Spleen (tissue), 11 donors: ENCODE results near the gene MELTF. TPM values are rescaled to one million over a fixed set of nuclear protein-coding genes. Genes with fewer than 3 reads are reported as not detected.

Source experiments
- DNase-seq: peaks from one replicate; pipeline ENCODE4 v3.0.0-alpha.2; 2020
- H3K27ac ChIP-seq, 8 donors: fragments of 200-600 bp; sonication (generic) in 7 of 8; 1 replicate in 4 of 8; 2 replicates in 4 of 8; pipeline versions ENCODE4 v1.5.0 to v1.8.0; 2016 to 2021; ENCODE audit warnings: inconsistent platforms in 4 of 8, mild to moderate bottlenecking in 4 of 8, moderate library complexity in 1 of 8
- H3K27me3 ChIP-seq, 7 donors: fragments of 200-600 bp; sonication (generic) in 6 of 7; replicated peaks in 1 of 7; 1 replicate in 4 of 7; 2 replicates in 3 of 7; pipeline versions ENCODE4 v1.5.0 to v1.8.0; 2016 to 2021; ENCODE audit warnings: inconsistent platforms in 3 of 7, mild to moderate bottlenecking in 1 of 7
- H3K36me3 ChIP-seq, 6 donors: fragments of 200-600 bp; sonication (generic) in 5 of 6; 1 replicate in 4 of 6; 2 replicates in 2 of 6; pipeline versions ENCODE4 v1.5.0 to v1.8.0; 2016 to 2021; ENCODE audit warnings: inconsistent platforms in 2 of 6
- H3K4me1 ChIP-seq, 6 donors: fragments of 200-600 bp; sonication (generic) in 5 of 6; 1 replicate in 3 of 6; 2 replicates in 3 of 6; pipeline versions ENCODE4 v1.5.0 to v1.8.0; 2016 to 2021; ENCODE audit warnings: inconsistent platforms in 3 of 6
- H3K4me3 ChIP-seq, 8 donors: fragments of 200-600 bp; sonication (generic) in 7 of 8; 1 replicate in 4 of 8; 2 replicates in 4 of 8; pipeline versions ENCODE4 v1.5.0 to v1.8.0; 2016 to 2021; ENCODE audit warnings: inconsistent platforms in 4 of 8, mild to moderate bottlenecking in 4 of 8, moderate library complexity in 2 of 8
- H3K9me3 ChIP-seq, 8 donors: fragments of 200-600 bp; sonication (generic) in 7 of 8; 1 replicate in 4 of 8; 2 replicates in 4 of 8; pipeline versions ENCODE4 v1.5.0 to v1.8.0; 2016 to 2021; ENCODE audit warnings: inconsistent platforms in 4 of 8
- CTCF ChIP-seq, 11 experiments: fragments of 200-600 bp in 7 of 11; fragments of 450-650 bp in 4 of 11; sonication (generic) in 4 of 11; IDR thresholded peaks in 8 of 11; conservative IDR thresholded peaks in 3 of 11; 1 replicate in 7 of 11; 2 replicates in 4 of 11; pipeline versions ENCODE4 v1.4.0 to v1.8.0; 2016 to 2021; ENCODE audit warnings: antibody characterized with exemption in 11 of 11, inconsistent platforms in 4 of 11, mild to moderate bottlenecking in 1 of 11
- POLR2A ChIP-seq, 3 donors: fragments of 450-650 bp; IDR thresholded peaks; one replicate each; pipeline ENCODE4 v1.5.1; 2017; ENCODE audit warnings: antibody characterized with exemption in 3 of 3, mild to moderate bottlenecking in 1 of 3
- POLR2AphosphoS5 ChIP-seq, 3 donors: sonication (generic); formaldehyde crosslinking; IDR thresholded peaks; one replicate each; pipeline ENCODE4 v1.5.1; 2017; ENCODE audit warnings: antibody characterized with exemption in 3 of 3
- WGBS, 5 donors: extraction: QIAGEN DNeasy Blood & Tissue Kit in 3 of 5; methylation state at CpG; one replicate each; pipeline versions ENCODE4 v1.1.5 to v1.1.7; 2013 to 2018; 5-methylcytosine and 5-hydroxymethylcytosine counted together
- intact Hi-C: fragments of 100-400 bp; cut with DNase I; formaldehyde crosslinking; loops from one replicate; pipeline ENCODE4 v1.15.0; 2023; ENCODE audit warnings: low total_unique reads
- polyA plus RNA-seq, 3 donors: library from polyadenylated mRNA; stranded (reverse); fragments of 200-250 nt; gene quantifications; one replicate each; pipeline ENCODE4 v1.2.1, GENCODE V29; 2013
- total RNA-seq, 7 donors: library from RNA; depleted of rRNA in 3 of 7; stranded (reverse); fragments of >200 nt in 3 of 7; fragmentation: NEBNext Ultra II Directional in 4 of 7; extraction: Animal tissue kit (Norgen Biotek cat#: 25700) in 4 of 7; gene quantifications; one replicate each; pipeline versions ENCODE4 v1.1.0 to v1.2.1, GENCODE V29; 2016 to 2021
- donor health status: healthy with polysubstance abuse.
- donor health status: DM: no; HTN: no; CAD: no; lungs with moderate emphysema.
- donor health status: DM: no; HTN: no; CAD: no.
- donor health status: Bipolar disorder and iron deficiency.
- donor health status: healthy.
- donor health status: DM: no; HTN: no; CAD: no.
- donor health status: DM: yes; HTN: yes; CAD: no.

MELTF gene
- total and polyA plus RNA-seq, 10 donors, result 0.41 to 3.9 (median 1.4) TPM

- TF ChIP-seq POLR2AphosphoS5 (IDR thresholded peaks at IDR 0.05) (no peak), POLR2A (IDR thresholded peaks at IDR 0.05) (no peak), CTCF (IDR thresholded peaks at IDR 0.05 in 8 of 11, conservative IDR thresholded peaks at IDR 0.05 in 3 of 11) (no peak)
- no peak for DNase-seq
- Histone ChIP-seq H3K4me3 (no peak overlapping the region), H3K36me3 (no peaks in the 10 kb centered on the region), H3K27ac (no peak overlapping the region), H3K4me1 (no peaks in the 10 kb centered on the region), H3K27me3 (peaks cover 0 to 21% (median 0%) of the 10 kb centered on the region in 7 donors), H3K9me3 (no peaks in the 10 kb centered on the region)
- intact Hi-C loops, result no loop called here
- 86 to 92% (median 90%) methylated on average over 18 to 20 of the region's 20 CpGs for WGBS, 5 donors
Observed at GRCh38 chr3:197009532-197010019, 20.0 kb downstream of the MELTF start.

GRCh38 chr3:197008436-197009209, 21.0 kb downstream of the MELTF start:
- Histone ChIP-seq H3K27ac (no peak overlapping the region), H3K9me3 (no peaks in the 10 kb centered on the region), H3K4me3 (no peak overlapping the region), H3K4me1 (peaks cover 0 to 8% (median 5%) of the 10 kb centered on the region in 6 donors), H3K27me3 (peaks cover 0 to 31% (median 0%) of the 10 kb centered on the region in 7 donors), H3K36me3 (no peaks in the 10 kb centered on the region)
- DNase-seq, result peak; percentile 53
- TF ChIP-seq POLR2AphosphoS5 (IDR thresholded peaks at IDR 0.05) (no peak), POLR2A (IDR thresholded peaks at IDR 0.05) (no peak), CTCF (IDR thresholded peaks at IDR 0.05 in 8 of 11, conservative IDR thresholded peaks at IDR 0.05 in 3 of 11) (no peak)
- intact Hi-C loops, result no loop called here
- WGBS, 5 donors, result 92 to 95% (median 92%) methylated on average over 23 to 27 of the region's 27 CpGs

- Histone ChIP-seq H3K36me3 (no peaks in the 10 kb centered on the region), H3K9me3 (no peaks in the 10 kb centered on the region), H3K4me3 (no peak overlapping the region), H3K4me1 (peaks cover 0 to 11% (median 9%) of the 10 kb centered on the region in 6 donors), H3K27ac (no peak overlapping the region), H3K27me3 (peaks cover 0 to 34% (median 0%) of the 10 kb centered on the region in 7 donors)
- intact Hi-C loops, result no loop called here
- TF ChIP-seq POLR2A (IDR thresholded peaks at IDR 0.05) (no peak), CTCF (IDR thresholded peaks at IDR 0.05 in 8 of 11, conservative IDR thresholded peaks at IDR 0.05 in 3 of 11) (no peak), POLR2AphosphoS5 (IDR thresholded peaks at IDR 0.05) (no peak)
- WGBS, 5 donors, result 80 to 87% (median 85%) methylated on average over 8 of the region's 8 CpGs
- peak; percentile 51 for DNase-seq
Observed at GRCh38 chr3:197007953-197008352, 21.7 kb downstream of the MELTF start.

GRCh38 chr3:197007296-197007940, 22.2 kb downstream of the MELTF start:
- peak; percentile 41 for DNase-seq
- Histone ChIP-seq H3K9me3 (no peaks in the 10 kb centered on the region), H3K36me3 (no peaks in the 10 kb centered on the region), H3K4me1 (peaks cover 0 to 14% (median 11%) of the 10 kb centered on the region in 6 donors), H3K4me3 (no peak overlapping the region), H3K27me3 (peaks cover 0 to 34% (median 0%) of the 10 kb centered on the region in 7 donors), H3K27ac (no peak overlapping the region)
- WGBS, 5 donors, result 75 to 86% (median 84%) methylated on average over 12 of the region's 12 CpGs
- no peak for TF ChIP-seq CTCF (IDR thresholded peaks at IDR 0.05 in 8 of 11, conservative IDR thresholded peaks at IDR 0.05 in 3 of 11)
- no peak for TF ChIP-seq POLR2A (IDR thresholded peaks at IDR 0.05)
- no peak for TF ChIP-seq POLR2AphosphoS5 (IDR thresholded peaks at IDR 0.05)
- intact Hi-C loops, result no loop called here
